Effector memory CD4-positive, alpha-beta T cell (primary cell): ENCODE data around the gene ATF2.

Source experiments
- DNase-seq, 3 donors: peaks; one replicate each; pipeline ENCODE4 v3.0.0-alpha.2; 2020
- H3K27ac ChIP-seq: 2 replicates; pipeline ENCODE4 v1.7.0; 2013; ENCODE audit warnings: mild to moderate bottlenecking, low read length, moderate library complexity; ENCODE audit not compliant: insufficient read depth, poor library complexity, severe bottlenecking
- H3K27me3 ChIP-seq: replicated peaks from 2 replicates; pipeline ENCODE4 v1.7.0; 2013; ENCODE audit warnings: mild to moderate bottlenecking, low read length; ENCODE audit not compliant: insufficient read depth, control insufficient read depth, poor library complexity, severe bottlenecking
- H3K36me3 ChIP-seq: 2 replicates; pipeline ENCODE4 v1.7.0; 2013; ENCODE audit warnings: mild to moderate bottlenecking, low read length, moderate library complexity; ENCODE audit not compliant: control insufficient read depth, insufficient read depth
- H3K4me1 ChIP-seq: 2 replicates; pipeline ENCODE4 v1.7.0; 2013; ENCODE audit warnings: low read length, mild to moderate bottlenecking; ENCODE audit not compliant: control insufficient read depth, insufficient read depth, poor library complexity, severe bottlenecking
- H3K4me3 ChIP-seq: 2 replicates; pipeline ENCODE4 v1.7.0; 2013; ENCODE audit warnings: low read length, low read depth, mild to moderate bottlenecking; ENCODE audit not compliant: insufficient read depth, poor library complexity, severe bottlenecking
- H3K9me3 ChIP-seq: 2 replicates; pipeline ENCODE4 v1.7.0; 2013; ENCODE audit warnings: mild to moderate bottlenecking, low read length, moderate library complexity; ENCODE audit not compliant: control insufficient read depth

The ATF2 gene

DNA sequence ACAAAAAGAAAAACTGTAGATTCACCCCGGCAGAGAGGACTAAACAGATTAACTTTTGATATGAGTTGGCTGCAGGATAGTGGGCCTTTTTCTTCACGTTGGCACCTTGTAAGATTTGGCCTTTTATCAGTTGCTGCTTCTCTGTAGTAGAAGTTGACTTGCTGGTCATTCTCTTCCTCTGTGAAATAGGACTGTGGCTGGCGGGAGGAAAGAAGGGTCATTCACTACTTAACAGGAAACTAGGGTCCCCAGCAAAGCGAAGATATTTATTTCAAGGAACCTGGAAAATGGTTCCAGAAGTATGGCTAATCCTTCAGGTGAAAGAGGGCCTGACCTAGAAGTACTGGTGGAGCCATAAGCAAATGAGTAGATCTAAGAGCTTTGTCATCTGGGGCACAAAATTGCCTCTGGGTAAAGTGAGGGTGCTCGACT lies 13.9 kb upstream of the ATF2 start:
- peak overlapping the region; percentile 76 for H3K27ac ChIP-seq

DNA sequence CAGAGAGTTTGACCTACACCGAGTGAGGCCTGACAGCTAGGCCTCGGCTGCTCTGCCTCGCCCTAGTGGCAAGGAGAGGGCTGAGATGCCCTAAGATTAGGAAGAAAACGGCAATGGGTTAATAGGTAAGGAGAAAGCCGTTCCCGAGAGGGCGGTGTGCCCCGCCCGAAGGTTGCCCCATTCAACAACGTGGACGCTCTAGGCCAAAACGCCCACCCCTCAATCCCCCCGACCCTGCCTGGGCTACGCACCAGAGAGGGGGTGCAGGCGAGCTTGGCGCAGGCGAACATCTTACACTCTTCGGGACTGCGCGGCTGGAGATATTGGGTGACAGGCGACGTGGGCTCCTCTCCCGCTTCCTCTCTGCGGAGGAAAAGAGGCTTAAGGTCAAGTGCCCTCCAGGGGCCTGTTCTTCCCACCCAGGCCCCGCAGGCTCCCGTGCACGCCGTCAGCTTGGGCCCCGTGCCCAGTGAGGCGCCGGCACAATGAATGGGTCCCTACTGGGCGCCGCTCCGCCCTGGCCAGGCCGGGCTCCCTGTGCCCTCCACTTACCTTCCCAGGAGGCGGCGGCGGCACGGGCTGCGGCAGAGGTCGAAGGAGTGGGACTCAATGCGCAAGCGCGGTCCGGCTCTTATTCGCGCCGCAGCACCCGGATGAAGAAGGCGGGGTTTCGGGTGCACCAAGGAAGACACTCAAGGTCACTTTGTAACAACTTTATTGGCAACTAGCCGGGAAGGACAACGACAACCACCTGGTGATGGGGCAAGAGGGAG lies 13.3 kb upstream of the ATF2 start, which contains the start of gene ATP5MC3:
Gene ATP5MC3 (minus strand): TSS at position 607 of the 773 bp plus-strand sequence. CDS start 317 bp downstream, at position 290.
- Histone ChIP-seq H3K9me3 (no peaks in the 10 kb centered on the region), H3K27me3 (no peaks in the 10 kb centered on the region), H3K4me3 (peak within 1 kb of the TSS; percentile 90), H3K36me3 (peaks cover 26% of the 10 kb centered on the region), H3K27ac (peak within 1 kb of the TSS; percentile 76), H3K4me1 (peaks cover 7% of the 10 kb centered on the region)
- peak; percentile 81 to 82 (median 81) for DNase-seq

More for the DNA sequence above, 13.9 kb upstream of the ATF2 start:
- H3K36me3 ChIP-seq = peaks cover 26% of the 10 kb centered on the region
- H3K4me1 ChIP-seq = peaks cover 7% of the 10 kb centered on the region
- DNase-seq = no peak
- H3K4me3 ChIP-seq = peak overlapping the region; percentile 90
- no peaks in the 10 kb centered on the region for H3K27me3 ChIP-seq
- H3K9me3 ChIP-seq = no peaks in the 10 kb centered on the region

DNA sequence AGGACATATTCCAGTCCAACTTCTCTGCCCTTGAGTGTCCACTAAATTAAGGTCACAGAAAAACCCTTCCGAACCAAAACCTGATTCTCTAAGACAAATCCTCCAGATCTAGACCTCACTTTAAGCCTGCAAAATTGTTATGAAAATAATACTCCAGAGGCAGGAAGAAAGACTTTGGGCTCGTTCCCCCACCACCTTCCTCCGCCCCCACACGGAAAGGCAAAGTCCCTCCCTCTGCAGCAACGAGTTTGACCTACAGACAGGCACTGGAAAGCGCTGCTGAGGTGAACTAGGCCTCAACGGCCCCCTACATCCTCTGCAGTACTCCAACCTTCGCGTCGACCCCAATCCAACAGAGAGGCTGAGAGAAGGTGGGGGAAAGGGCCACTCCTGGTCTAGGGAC lies 12.7 kb upstream of the ATF2 start:
- Histone ChIP-seq H3K36me3 (peaks cover 29% of the 10 kb centered on the region), H3K9me3 (no peaks in the 10 kb centered on the region), H3K27ac (peak overlapping the region; percentile 76), H3K27me3 (no peaks in the 10 kb centered on the region), H3K4me1 (peaks cover 7% of the 10 kb centered on the region), H3K4me3 (peak overlapping the region; percentile 90)
- peak in 2 of 3 donors; percentile 23 to 25 for DNase-seq

DNA sequence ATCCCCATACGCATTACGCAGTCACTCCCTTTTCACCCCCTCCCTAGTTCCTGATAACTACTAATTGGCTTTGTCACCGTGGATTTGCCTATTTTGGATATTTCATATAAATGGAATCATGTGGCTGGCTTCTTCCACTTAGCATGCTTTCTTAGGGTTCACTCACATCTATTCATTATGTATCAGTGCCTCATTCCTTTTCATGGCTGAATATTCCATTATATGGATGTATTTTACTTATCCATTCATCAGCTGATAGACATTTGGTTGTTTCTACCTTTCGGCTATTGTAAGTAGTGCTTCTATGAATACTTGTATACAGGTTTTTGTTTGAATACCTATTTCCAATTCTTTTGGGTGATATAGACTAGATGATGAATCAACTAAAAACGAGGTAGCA lies 8.6 kb upstream of the ATF2 start:
- no peak for DNase-seq
- no peaks in the 10 kb centered on the region for H3K9me3 ChIP-seq
- H3K36me3 ChIP-seq = peaks cover 31% of the 10 kb centered on the region

DNA sequence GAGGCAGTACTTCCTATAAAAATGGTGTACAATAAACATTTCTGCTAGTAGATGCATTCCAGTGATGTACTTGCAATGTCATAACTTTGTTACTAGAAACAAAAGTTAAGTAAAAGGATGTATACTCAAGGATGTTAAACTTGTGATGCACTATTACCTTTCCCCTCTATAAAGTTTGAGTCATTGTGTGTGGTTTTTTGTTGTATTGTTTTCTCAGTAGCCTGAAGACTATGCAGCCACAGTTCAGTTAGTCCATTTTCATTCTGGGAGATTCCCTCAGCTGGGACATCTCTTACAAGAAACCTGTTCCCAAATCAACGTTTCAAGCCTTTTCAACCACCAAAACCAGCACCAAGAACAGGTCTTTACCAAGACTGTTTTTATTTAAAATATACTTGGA lies 7.9 kb upstream of the ATF2 start:
- Histone ChIP-seq H3K4me1 (peaks cover 5% of the 10 kb centered on the region), H3K36me3 (peaks cover 31% of the 10 kb centered on the region), H3K27me3 (no peaks in the 10 kb centered on the region), H3K9me3 (no peaks in the 10 kb centered on the region), H3K27ac (no peak overlapping the region), H3K4me3 (no peak overlapping the region)
- DNase-seq = no peak

More for the DNA sequence above, 8.6 kb upstream of the ATF2 start:
- no peak overlapping the region for H3K4me3 ChIP-seq
- no peak overlapping the region for H3K27ac ChIP-seq
- H3K4me1 ChIP-seq = peaks cover 7% of the 10 kb centered on the region
- no peaks in the 10 kb centered on the region for H3K27me3 ChIP-seq

DNA sequence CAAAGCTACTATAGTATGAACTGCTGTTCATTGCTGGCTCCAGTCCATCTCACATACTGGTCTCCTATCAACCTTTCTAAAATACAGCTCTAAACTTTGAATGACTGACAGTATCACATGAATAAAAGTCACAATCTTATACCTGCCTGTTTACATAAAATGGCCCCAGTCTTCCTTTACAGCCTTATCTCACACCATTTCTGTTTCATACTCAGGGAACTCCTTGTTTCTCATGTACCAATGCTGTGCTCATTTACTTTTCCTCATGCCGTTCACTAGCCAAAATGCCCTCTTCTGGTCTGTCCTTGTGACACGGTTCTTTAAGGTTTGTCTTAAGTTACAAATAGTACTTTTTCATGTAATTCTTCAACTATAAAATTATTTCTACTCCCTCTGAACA lies 7.3 kb upstream of the ATF2 start:
- H3K36me3 ChIP-seq = peaks cover 31% of the 10 kb centered on the region
- H3K4me3 ChIP-seq = no peak overlapping the region
- H3K4me1 ChIP-seq = no peaks in the 10 kb centered on the region
- no peak overlapping the region for H3K27ac ChIP-seq
- no peaks in the 10 kb centered on the region for H3K9me3 ChIP-seq
- H3K27me3 ChIP-seq = no peaks in the 10 kb centered on the region
- DNase-seq = no peak

DNA sequence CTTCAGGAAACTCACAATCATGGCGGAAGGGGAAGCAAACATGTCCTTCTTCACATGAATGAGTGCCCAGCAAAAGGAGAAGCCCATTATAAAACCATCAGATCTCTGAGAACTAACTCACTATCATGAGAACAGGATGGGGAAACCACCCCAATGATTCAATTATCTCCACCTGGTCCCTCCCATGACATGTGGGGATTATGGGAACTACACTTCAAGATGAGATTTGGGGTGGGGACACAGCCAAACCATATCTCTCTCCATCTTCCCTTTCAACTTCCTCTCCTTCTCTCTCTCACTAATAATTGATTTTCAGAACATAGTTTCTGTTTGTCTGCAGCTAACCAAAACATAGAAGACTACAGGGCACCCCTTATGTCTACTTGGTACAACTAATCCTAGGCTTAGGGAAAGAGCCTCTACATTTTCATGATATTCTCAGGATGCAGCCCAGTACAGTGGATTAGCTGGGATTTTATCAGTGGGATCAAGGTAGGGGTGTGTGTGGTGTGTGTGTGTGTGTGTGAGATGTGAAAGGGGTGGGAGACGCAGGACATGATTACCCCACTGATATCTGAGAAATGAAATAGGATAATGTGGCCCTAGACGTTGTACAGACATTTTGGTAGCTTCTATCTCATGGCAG lies 2.8 kb upstream of the ATF2 start:
- no peak overlapping the region for H3K4me3 ChIP-seq
- no peak overlapping the region for H3K27ac ChIP-seq
- H3K27me3 ChIP-seq = no peaks in the 10 kb centered on the region
- H3K9me3 ChIP-seq = no peaks in the 10 kb centered on the region
- H3K36me3 ChIP-seq = peaks cover 3% of the 10 kb centered on the region
- DNase-seq = no peak
- peaks cover 7% of the 10 kb centered on the region for H3K4me1 ChIP-seq

DNA sequence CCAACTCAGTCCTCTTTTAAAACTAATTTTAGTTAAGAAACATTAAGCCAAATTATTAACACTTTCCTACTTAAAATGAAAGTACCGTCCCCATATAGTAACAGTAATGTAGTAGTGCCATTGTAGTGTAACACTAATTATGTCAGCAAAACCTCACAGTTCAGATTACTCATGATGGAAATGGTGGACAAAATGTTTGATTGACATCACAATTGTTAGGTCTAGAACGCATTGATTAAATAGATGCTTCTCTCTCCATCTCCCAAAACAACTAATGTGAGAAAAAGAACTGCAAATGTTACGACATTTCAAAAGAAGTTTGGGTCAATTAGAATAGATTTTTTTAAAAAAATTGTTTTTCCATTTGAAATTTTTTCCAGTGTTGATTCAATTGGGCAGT lies 1.2 kb upstream of the ATF2 start:
- no peak for DNase-seq
- Histone ChIP-seq H3K9me3 (no peaks in the 10 kb centered on the region), H3K36me3 (no peaks in the 10 kb centered on the region), H3K4me3 (no peak overlapping the region), H3K27ac (peak overlapping the region; percentile 89), H3K27me3 (no peaks in the 10 kb centered on the region), H3K4me1 (peaks cover 7% of the 10 kb centered on the region)

DNA sequence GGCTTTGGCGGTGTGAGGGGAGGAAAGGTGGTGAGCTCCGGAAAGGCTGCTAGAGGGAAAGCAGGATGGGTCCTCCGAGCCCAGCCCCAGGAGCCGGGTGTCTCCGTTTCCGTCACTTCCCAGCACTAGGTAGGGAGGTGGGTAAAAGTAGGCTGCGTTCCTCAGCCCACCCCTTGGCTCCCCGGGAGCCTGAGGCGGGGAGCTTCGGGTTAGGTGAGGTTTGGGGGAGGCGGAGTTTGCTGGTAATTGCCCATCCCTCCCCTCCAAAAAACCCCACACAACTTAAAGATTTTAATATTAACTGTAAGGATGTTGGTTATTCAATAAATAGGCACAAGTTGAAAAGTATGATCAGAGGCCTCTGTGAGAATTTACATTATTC lies 552 bp upstream of the ATF2 start:
- H3K4me3 ChIP-seq = peak overlapping the region; percentile 97
- H3K27ac ChIP-seq = peak overlapping the region; percentile 89
- peaks cover 7% of the 10 kb centered on the region for H3K4me1 ChIP-seq
- no peaks in the 10 kb centered on the region for H3K27me3 ChIP-seq
- no peaks in the 10 kb centered on the region for H3K9me3 ChIP-seq
- DNase-seq = no peak
- H3K36me3 ChIP-seq = no peaks in the 10 kb centered on the region
